ENCODE data around the gene SFSWAP.
A peak's percentile ranks its signal among the peaks of the same experiment; 100 is the strongest.
"Not testable (repeated sequence)": the region's sequence is repeated elsewhere in the genome, so short reads cannot be mapped to it uniquely, and the experiment has no call there.

SFSWAP gene

DNA sequence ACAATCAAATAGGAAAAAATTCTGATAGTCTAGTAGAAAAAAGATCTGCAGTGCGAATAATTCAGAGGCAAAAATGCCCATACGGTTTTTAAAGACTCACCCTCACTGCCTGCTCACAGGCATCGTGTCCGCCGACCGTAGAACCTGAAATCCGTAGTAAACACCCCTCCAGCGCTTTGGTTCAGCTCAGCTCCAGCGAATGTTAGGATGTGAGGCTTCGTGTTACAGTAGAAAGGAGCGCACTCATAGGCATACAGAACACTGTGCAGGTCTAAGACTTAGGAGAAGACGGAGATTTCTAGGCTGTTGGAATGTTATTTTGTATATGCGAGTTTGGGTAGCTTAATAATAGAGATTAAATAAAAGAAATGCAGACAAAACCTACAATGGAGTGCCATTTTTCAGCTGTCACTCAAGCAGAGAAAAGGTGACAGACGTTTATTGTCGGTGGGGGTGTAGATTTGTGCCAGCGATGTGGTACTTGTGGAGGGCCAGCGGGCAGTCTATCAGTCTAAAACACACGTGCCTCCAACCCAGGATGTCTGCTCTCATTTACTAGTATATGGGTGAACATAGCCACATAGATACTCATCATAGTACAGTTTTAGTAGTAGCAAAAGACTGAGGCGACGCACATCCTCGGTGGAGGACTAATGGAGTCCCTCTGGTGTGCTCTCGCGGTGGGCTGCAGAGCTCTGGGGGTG, 25.7 kb downstream of the SFSWAP start:
- no peak for DNase-seq (ENCODE audit: low spot score)

- peak; percentile 18 for DNase-seq (ENCODE audit: low spot score)
These were observed 26.4 kb downstream of the SFSWAP start for GRCh38 chr12:131737150-131737827.

- DNase-seq (ENCODE audit: low spot score), result no peak
These were observed 27.3 kb downstream of the SFSWAP start for GRCh38 chr12:131738196-131738595.

DNA sequence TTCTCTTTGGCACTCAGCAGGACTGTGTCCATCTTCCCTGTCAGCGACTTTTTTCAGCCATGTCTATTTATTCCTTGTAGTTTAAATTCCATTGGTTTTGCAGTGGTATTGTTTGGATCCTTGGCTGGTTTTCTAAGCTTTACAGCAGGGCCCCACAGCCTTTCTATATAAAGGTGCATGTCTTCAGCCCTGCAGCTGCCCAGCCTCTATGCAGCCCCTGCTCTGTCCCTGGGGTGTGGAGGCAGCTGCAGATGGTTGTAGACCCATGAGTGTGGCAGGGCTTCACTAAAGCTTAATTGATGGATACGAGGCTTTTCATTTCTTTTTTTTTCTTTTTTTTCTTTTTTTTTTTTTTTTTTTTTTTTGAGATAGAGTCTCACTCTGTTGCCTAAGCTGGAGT, 29.7 kb downstream of the SFSWAP start:
- DNase-seq (ENCODE audit: low spot score), result no peak

DNA sequence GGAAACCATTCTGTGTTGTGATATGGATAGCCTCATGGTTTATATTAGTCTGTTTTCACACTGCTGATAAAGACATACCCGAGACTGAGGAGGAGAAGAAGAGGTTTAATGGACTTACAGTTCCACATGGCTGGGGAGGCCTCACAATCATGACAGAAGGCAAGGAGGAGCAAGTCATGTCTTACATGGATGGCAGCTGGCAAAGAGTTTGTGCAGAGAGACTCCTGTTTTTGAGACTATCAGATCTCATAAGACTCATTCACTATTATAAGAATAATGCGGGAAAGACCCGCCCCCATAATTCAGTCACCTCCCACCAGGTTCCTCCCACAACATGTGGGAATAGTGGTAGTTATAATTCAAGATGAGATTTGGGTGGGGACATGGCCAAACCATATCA, 31.9 kb downstream of the SFSWAP start:
- not testable (repeated sequence) for DNase-seq (ENCODE audit: low spot score)

- DNase-seq (ENCODE audit: low spot score), result not testable (repeated sequence)
These were observed 32.5 kb downstream of the SFSWAP start for GRCh38 chr12:131743410-131743809.

GRCh38 chr12:131743880-131744279, 33.0 kb downstream of the SFSWAP start:
- not testable (repeated sequence) for DNase-seq (ENCODE audit: low spot score)

DNA sequence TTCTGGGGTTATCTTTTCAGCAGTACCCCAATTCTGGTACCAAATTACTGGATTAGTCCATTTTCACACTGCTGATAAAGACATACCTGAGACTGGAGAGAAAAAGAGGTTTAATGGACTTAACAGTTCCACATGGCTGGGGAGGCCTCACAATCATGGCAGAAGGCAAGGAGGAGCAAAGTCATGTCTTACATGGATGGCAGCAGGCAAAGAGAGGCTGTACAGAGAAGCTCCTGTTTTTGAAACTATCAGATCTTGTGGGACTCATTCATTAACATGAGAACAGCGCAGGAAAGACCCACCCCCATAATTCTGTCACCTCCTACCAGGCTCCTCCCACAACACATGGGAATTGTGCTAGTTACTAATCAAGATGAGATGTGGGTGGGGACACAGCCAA, 33.8 kb downstream of the SFSWAP start:
- not testable (repeated sequence) for DNase-seq (ENCODE audit: low spot score)

GRCh38 chr12:131745706-131746105, 34.8 kb downstream of the SFSWAP start:
- no peak for DNase-seq (ENCODE audit: low spot score)

DNA sequence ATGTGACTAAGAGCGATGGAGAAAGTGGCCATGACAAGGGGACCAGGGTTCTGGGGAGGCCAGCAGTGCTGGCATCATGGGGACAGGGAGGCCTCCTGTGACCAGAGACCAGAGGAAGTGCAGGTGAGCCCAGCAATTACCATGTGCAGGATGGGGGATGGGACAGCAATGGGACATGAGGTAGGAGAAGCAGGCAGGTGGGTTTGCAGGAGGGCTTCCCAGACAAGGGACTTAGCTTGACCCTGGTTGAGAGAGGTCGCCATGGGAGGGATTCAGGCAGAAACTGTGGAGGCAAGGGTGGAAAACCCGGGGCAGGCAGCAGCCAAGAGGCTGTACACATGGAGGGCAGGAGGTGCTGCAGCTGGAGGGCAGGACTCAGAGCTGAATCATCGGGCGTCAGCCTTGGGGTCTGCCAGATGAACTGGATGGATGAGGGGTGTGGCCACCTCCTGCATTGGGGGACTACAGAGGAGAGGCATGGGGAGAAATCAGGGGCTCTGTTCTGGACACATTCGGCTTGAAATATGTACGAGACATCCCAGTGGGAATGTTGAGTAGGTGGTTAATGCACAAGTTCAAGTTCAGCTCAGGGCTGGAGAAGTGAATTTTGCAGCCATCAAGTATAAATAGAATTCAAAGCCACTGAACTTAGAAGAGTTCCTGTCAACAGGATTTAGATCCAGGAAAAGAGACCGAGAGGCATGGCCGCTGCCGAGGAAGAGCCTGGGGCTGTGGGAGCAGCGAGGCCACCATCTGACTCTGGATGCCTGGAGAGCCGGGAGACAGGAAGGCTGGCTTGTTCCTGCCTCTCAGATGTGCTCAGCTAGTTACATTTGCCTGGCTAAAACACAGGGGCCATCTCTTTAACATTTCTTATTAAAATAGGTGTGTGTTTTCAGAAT, 36.6 kb downstream of the SFSWAP start:
- no peak for DNase-seq (ENCODE audit: low spot score)

GRCh38 chr12:131749618-131750315, 38.9 kb downstream of the SFSWAP start:
- no peak for DNase-seq (ENCODE audit: low spot score)

DNA sequence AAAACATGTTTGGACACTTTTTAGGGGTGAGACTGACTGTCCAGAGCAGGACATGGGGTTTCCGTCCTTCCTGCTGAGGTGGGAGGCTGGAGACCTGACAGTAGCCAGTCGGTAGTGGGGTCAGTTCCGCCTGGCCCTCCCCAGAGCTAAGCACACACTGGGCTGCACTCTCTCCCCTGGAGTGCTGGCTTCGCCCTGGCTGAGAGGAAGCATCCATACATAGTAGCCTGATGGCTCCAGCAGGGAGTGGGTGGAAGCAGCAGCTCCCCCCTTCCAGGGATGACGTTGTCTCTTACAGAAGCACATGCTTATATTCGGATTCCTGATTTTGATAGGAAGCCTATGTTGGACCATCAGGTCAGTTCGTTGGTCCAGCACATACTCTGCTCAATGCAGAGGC, 40.4 kb downstream of the SFSWAP start:
- no peak for DNase-seq (ENCODE audit: low spot score)

DNA sequence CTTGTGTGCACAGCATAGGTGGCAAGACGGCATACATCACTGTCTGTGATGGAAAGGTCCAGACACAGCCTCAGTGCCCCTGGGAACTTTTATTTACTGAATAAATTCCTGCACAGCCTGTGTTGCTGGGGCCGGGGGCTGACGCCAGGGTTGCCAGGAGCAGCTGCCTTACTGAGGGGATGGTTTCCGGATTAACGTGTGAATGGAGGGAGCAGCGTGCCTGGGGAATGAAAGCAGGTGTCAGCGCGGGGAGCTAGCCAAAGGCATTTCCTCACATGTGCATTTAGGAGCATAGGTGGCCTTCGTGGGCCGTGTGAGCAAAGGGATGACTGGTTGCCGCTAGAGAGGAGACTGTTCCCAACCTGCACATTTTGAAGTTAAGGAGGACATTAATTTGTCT, 41.6 kb downstream of the SFSWAP start:
- no peak for DNase-seq (ENCODE audit: low spot score)

DNA sequence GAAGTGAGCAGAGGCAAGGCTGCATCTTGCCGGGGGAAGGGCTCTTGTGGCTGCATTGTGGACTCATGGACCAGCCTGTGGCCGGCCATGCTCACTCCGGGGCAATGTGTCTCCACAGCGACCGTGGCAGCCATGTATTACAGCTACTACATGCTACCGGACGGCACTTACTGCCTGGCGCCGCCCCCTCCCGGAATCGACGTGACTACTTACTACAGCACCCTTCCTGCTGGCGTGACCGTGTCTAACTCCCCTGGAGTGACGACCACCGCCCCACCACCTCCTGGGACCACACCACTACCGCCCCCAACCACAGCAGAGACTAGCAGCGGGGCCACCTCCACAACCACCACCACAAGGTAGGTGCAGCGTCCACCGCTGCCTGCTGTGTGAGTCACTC, 42.1 kb downstream of the SFSWAP start:
- no peak for DNase-seq (ENCODE audit: low spot score)

GRCh38 chr12:131753757-131754156, 42.9 kb downstream of the SFSWAP start:
- no peak for DNase-seq (ENCODE audit: low spot score)

DNA sequence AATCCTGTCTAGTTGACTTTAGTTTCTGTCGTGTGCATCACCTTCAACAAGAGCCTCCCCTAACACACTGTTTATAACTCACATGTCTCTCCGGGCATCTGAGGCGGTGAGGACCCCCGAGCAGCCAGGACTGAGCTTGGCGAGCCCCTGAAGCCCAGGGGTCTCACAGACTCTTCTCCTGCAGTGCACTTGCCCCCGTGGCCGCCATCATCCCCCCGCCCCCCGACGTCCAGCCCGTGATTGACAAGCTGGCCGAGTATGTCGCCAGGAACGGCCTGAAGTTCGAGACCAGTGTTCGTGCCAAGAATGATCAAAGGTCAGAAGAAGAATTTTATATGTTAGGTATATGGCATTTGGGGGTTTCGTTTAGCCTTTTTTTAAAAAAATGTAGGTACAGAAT, 43.3 kb downstream of the SFSWAP start:
- DNase-seq (ENCODE audit: low spot score), result no peak

GRCh38 chr12:131755305-131756113, 44.6 kb downstream of the SFSWAP start:
- peak; percentile 51 for DNase-seq (ENCODE audit: low spot score)

GRCh38 chr12:131756441-131756840, 45.6 kb downstream of the SFSWAP start:
- DNase-seq (ENCODE audit: low spot score), result no peak

- no peak for DNase-seq (ENCODE audit: low spot score)
These were observed 46.2 kb downstream of the SFSWAP start for GRCh38 chr12:131757111-131757510.

DNA sequence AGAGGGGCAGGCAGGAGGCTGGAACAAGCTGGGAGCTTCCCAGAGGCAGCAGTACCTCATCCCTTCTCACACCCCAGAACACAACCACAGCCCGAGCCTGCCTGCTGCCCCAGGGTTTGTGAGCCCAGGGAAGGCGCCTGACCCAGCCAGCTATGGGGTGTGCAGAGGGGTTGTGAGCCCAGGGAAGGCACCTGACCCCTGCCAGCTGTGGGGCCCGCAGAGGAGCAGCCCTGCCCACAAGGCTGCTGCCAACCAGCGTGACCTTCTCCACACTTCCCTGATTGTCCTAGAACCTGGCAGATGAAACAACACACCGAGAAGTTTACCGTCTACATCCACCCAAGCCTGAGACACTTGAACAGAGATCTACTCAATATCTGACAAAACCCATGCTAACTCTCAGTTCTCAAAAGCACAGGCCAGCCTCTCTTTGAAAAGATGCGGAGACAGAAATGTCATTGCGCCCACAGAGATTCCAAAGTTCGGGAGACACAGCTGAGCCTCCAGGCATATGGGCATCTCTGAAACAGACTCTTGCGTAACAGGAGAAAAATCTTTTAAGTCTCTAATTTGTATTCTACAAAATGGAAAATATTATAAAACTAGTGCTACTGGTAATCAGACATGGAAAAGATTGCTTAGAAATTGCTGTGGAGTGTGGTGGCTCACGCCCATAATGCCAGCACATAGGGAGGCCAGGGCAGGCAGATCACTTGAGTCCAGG, 47.3 kb downstream of the SFSWAP start:
- DNase-seq (ENCODE audit: low spot score), result no peak

DNA sequence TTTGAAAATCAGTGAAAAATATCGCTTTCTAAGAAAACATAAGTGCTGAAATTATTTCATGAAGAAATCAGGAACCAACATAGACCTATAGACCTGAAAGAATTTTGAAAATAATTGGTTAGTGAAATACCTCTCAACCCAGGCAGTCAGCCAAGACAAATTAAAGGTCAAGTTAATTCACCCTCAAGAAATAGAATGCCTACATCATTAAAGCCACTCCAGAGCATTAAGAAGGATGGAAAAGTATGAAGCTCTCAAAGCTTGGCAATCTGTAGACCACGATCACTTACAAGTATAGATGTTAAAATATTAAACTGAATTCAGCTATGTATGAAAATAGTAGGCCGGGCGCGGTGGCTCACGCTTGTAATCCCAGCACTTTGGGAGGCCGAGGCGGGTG, 48.3 kb downstream of the SFSWAP start:
- no peak for DNase-seq (ENCODE audit: low spot score)

Data from HuH-7.5 (cell line).